GM21447 (cell line): ENCODE results near the gene TMEM238L.
"Not testable (repeated sequence)": the region's sequence is repeated elsewhere in the genome, so short reads cannot be mapped to it uniquely, and the experiment has no call there.

Experiments used
- ATAC-seq: cut with Tn5 transposase; IDR thresholded peaks from one replicate; pipeline ENCODE4 v1.9.1; 2021; ENCODE audit not compliant: unreplicated experiment

The TMEM238L gene, protein sequence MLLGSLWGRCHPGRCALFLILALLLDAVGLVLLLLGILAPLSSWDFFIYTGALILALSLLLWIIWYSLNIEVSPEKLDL

DNA sequence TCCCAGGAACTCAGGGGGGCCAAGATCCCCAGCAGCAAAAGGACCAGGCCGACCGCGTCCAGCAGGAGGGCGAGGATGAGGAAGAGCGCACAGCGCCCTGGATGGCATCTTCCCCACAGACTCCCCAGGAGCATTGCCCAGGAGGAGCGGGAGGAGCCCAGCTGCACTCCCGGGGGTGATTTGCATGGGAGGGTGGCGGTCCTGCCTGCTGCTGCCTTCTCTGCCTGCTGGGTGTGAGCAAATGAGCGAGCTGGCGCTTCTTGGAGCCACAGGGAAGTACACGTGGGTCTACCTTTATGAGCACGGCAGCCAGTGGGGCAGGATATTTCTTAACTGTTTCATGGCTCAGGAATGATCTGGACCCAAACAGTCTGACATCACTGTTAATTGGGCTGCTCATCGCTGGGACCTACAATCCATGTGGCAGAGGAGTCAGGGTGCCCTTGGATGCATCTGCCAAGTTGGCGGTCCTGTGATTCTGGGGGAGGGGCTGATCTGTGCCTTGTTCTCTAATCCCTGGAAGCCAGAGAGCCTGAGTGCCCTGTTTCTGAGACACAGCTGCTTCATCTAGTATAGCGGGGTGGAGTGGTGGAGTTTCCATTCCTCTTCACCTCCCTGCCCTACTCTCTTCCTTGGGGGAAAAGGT lies at the start of gene TMEM238L:
Gene TMEM238L, minus strand, starts transcription at position 270 of the 646 bp plus-strand sequence. Its CDS starts 136 bp downstream, at position 134.
- no peak for ATAC-seq

DNA sequence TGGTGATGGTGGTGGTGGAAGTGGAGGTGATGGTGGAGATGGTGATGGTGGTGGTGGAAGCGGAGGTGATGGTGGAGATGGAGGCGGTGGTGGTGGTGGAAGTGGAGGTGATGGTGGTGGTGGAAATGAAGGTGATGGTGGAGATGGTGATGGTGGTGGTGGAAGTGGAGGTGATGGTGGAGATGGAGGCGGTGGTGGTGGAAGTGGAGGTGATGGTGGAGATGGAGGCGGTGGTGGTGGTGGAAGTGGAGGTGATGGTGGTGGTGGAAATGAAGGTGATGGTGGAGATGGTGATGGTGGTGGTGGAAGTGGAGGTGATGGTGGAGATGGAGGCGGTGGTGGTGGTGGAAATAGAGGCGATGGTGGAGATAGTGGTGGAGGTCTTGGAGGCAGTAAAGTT lies 42.7 kb upstream of the TMEM238L start:
- ATAC-seq: not testable (repeated sequence)

DNA sequence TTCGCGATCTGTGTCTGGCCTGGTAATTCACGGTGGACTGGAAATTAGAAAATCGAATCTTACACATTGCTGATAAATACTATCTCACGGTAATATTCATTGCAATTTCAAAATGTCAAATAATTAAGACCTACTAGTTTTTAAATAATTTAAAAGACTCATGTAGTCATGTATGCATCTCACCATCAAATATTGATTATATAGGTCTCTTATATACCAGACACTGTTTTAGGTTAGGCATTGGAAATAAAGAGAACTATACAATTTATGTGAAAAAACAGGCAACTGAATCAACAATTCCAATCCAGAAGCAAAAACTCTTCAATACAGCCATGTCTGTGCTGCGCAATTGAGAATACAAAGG lies 41.5 kb upstream of the TMEM238L start:
- ATAC-seq: no peak

DNA sequence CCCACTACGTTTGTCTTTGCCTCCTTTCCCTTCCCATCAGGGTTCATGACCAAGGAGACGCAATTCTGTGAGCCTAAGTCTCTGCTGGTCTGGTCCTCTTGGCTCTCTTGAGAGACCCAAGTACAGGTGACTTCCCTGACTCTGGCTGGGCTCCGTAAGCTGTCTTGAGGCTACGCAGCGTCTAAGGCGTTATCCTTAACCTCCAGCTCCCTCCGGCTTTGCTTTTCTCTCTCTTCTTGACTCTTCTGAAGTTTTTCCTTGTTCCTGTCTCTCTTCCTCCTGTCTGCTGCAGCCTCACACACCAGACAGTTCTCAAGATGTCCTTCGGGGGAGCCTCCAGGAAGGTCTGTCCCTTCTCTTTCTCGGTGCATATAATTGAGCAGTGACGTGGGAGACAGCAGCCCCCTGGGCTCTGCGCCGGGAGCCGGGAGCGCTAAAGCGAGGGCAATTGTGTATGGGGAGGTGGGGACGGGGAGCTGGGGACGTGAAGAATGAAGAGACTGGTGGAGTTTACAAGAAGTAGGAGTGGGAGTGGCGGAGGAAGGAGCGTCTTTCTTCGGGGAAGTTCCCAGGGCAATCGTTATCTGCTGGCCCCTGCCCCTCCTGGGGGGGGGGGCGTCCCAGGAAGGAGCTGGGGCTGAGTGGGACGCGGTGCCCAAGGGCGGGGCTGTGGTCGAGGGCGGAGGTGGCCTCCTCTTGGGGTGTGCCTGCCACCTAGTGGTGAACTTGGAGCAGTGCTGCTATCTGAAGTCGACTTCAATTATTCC lies 40.9 kb upstream of the TMEM238L start:
- ATAC-seq: peak; percentile 87

DNA sequence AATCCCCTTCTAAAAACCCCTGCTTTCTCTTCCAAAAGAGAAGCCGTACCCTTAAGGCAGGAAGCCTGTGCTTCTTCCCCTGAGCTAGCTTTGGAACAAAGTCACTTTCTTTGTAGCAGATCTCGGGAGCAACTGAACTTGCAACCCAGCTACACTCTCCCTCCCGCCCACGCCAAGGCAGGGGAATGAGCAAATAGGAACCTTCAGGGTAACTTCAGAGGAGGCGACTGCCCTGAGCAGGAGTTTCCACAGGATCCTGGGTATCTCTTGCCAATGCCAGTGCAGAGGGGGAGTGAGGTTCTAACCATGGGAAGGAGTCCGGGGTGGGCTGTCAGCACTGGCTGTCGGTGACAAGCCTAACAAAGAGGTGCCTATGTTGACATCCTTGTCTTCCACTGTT lies 39.9 kb upstream of the TMEM238L start:
- no peak for ATAC-seq

DNA sequence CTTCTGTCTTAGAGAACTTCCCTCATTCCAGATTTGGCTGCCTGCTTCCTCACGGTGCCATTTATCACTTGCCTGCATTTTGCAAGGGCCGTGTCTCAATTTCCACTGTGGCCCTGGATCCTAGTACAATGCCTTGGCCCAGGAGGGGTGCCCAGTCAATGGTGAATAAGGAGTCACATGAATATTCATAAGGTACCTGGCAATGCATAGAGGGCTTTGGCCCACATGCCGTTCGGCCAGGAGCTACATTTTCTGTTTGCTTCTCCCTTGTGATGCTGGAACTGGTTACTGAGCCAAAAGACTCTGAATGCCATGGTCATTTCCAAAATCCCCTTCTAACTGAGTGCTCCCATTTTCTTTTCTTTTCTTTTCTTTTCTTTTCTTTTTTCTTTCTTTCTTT lies 38.8 kb upstream of the TMEM238L start:
- no peak for ATAC-seq

DNA sequence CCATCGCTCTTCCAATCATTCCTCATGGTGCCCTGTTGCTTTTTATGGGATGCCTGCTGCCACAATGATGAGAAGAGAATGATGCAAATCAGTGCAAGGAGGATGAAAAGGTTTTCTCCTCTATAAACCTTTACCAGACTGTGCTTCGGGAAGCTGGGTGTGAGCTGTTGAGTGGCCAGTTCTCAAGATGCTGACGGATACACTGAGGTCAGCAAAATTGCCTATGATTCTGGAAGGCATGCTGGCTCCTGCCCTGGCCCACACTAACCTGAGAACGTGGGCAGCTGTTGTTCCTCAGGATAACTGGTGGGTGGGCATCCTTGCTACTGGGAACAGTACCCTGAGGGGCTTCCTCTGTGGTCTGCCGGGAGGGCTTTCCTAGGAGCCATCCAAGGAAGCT lies 34.8 kb upstream of the TMEM238L start:
- no peak for ATAC-seq

DNA sequence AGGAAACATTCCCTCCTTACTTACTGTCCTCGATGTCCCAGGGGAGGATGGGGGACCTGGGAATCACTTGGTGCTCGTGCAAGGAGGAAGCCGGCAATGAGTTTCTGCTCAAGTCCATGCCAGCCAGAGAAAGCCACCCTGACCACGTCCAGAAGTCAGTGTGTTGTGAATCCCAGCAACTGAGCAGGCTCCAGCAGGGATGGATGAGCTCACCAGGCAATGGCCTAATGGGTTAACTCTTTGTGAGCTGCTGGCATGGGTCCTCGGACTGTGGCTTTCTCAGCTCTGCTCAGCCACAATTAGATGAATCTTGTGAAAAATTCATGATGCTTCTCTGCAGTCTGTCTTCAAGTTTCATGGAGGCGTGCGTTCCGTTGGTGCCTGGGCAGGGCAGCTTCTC lies 34.0 kb upstream of the TMEM238L start, which contains the start of gene PIRT:
Gene PIRT, minus strand, starts transcription at position 167 of the 400 bp plus-strand sequence. CDS start 12,442 bp downstream, outside the sequence.
- ATAC-seq: no peak

DNA sequence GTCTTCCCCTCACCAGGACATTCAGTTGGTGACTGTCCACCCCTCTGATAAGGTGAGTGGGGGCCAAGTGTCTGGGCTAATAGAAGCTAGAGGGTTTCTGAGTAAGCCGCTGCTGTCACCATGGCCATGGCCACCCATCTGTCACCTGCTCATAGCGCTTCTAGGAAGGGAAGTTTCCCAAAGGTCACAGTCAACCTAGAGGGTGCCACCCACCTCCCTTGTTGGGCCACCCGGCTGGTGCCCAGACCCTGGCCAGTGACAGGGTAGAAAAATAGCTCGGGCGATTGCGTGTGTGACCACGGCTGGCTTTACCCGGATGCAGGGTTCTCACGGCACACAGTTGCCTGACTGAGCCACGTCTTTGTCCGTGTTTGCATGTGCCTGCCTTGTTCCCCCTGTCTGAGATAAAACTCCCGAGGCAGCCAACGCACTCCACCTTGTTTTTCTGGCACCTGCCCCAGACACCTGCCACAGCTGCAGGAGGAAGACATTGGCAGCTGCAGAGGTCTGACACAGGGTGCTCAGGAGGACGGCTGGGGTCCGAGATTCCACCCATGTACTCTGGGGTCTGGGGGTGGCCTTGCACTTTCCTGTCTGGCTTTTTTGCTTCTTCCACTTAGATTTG lies 33.2 kb upstream of the TMEM238L start:
- ATAC-seq: no peak

DNA sequence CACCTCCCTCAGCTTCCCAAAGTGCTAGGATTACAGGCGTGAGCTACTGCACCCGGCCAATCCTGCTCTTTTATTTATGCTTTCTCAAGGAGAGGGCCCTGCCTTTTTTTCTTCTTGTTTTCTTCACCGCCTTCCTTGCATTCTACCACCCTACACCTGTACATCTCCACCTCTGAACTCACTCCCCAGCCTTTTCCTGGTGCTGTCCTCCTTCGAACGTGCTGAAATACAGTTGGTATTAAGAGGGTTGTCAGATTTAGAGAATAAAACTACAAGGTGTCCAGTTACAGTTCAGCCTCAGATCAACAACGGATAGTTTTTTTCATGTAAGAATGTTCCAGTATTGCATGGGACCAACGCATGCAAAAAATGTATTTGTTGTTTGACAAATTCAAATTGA lies 32.2 kb upstream of the TMEM238L start:
- ATAC-seq: no peak

DNA sequence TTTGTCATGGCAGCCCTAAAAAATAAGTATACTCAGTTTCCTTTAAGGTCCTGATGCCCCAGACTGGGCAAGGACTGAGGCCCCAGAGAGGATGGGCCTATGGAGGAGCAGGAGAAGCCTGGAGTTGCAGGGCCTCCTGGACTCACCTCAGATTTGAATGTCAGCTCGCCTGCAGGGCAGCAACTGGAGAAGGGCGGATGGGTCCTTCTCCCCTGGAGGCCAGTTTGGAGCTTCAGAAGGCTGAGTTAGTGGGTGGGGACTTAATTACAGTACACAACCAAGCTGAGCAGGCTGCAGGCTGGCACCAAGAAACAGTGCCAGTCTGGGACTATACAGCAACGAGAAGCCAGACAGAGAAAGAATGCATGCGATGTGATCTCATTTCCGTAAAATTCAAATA lies 27.8 kb upstream of the TMEM238L start:
- ATAC-seq: no peak

DNA sequence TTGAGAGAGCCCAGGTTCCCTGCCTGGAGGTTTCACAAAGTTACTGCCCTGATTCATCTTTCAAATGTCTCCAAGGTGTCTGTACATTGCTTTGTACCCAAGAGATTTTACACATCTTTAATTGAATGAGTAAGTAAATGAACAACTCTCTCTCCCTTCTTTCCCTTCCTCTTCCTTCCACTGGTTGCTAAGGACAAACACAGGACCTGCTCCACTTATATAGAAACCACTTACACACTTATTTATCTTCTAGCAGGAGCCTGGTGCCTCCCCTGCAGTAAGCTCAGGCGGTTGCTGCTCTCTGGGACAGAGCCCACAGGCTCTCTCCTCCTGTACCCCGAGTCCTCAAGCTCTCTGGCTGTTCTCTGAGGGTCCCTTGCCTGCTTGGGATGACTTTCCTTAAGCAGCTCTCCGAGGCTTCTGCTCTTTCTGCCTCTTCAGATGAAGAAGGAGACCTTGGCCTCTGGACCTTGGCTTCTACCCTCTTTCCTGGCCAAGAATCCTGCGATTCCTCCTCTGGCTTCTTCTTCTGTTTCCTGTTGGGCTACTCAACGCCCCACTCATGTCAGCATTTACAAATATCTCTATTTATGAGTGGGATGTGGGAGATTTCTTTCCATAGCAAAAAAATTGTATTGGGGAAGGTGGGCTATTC lies 24.1 kb upstream of the TMEM238L start:
- no peak for ATAC-seq

DNA sequence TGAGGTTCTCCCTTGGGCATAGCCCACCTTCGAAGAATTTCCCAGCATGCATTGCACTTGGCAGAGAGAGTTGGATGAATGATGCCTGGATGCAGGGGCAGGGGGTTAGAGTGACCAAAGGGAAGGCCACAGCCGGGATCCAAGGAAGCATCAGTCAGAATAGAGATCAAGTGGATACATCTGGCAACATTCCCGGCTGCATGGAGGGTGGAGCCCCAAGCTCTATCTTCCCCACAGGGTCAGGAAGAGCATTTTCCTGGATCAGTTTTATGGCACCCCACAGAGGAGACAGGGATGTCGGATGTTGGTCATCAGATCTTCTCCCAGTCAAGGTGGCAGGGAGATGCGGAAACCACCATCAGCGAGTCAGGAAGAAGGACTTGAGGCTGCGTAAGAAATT lies 21.0 kb upstream of the TMEM238L start:
- no peak for ATAC-seq

DNA sequence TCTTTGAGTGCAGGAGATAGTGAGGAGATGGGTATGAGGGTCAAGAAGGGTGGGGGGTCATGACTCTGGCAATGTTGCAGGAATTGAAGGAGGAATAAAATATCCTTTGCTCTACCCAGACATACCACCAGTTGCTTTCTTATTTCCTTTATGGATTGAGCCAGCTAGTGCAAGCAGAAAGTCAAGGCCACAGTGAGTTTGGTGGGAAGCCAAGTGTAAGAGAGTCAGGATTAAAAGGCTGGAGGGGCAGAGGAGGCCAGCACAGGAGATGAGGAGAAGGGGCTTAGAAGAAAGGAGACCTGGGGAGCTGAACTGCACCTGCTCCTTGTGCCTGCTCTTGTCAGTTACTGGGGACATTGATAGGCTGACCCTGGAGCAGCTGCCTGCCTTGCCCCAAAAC lies 17.9 kb upstream of the TMEM238L start:
- no peak for ATAC-seq

DNA sequence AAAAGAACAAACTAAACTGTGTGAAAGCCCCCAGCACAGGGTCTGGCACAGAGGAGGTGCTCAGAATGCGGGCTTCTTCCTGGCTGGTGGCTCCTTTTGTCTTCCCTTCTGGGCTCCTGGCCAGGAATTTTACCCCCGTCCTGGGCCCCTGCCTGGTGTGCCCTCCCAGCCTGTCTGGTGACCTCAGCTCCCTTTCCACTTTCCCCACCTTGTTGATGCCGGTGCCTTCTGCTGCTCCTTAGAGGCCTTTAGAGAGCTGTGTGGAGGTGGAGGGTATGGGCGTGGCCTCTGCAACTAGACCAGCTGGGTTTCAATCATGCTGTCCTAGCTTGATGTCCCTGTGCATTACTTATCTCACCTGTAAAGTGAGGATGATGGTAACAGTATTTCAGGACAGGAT lies 17.2 kb upstream of the TMEM238L start:
- ATAC-seq: no peak

DNA sequence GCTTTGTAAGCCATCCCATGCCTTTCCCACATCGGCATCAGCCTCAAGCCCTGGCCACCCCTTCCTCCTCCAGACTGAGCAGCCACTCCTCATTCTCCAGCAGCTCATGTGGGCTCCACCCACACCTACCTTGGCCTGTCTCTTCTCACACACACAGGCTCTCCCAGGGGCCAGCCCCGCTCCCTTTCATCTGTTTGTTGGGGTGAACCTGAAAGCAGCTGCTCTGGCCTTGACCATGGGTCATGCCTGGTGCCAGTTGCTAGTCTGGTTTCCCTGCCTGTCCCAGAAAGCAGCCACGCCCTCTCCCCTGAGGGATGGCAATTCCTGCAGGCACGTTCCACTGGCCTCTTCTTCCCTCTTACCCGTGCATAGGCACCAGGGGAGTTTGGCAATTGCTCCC lies 11.4 kb upstream of the TMEM238L start:
- ATAC-seq: no peak

DNA sequence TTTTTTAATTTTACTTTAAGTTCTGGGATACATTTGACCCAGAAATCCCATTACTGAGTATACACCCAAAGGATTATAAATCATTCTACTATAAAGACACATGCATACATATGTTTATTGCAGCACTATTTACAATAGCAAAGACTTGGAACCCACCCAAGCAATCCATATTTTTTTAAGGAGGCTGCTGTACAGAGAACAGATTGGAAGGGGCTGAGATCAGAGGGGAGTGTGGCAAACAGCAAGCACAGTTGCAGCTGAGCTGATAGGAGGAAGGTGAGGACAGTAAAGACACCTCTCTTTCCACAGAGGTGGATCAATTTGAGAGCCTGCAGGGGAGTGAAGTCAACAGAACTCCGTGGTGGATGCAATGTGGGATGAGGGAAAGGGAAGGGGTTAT lies 10.2 kb upstream of the TMEM238L start:
- ATAC-seq: no peak

DNA sequence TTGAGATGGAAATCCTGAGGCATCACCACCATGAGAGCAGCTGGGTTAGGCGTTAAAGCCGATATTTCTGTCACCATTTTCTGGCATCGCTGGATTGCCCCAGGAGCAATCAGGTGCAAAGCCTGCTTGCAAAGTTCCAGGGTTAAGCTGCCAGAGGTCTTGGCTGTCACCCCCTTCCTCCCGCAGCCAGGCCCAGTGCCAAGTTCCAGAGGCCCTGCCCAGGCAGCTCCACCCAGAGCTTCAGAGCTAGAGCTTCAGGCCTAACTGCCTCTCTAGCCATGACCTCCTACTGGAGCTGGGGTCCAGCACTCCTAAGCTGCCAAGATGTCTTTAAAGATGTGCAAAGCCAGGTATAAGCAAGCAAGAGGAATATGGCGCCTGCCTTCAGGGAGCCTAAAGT lies 8.8 kb upstream of the TMEM238L start:
- no peak for ATAC-seq

DNA sequence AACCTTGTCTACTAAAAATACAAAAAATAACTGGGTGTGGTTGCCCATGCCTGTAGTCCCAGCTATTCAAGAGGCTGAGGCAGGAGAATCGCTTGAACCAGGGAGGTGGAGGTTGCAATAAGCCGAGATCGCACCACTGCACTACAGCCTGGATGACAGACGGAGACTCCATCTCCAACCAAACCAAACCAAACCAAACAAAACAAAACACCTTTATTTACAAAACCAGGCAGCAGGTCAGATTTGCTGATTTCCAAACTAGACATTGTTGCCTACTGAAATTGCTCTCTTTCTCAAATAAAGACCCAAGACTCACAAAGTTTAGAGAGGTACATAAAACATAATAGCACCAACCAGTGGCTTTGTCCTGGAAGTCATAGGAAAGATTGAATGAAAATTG lies 5.7 kb upstream of the TMEM238L start:
- no peak for ATAC-seq

DNA sequence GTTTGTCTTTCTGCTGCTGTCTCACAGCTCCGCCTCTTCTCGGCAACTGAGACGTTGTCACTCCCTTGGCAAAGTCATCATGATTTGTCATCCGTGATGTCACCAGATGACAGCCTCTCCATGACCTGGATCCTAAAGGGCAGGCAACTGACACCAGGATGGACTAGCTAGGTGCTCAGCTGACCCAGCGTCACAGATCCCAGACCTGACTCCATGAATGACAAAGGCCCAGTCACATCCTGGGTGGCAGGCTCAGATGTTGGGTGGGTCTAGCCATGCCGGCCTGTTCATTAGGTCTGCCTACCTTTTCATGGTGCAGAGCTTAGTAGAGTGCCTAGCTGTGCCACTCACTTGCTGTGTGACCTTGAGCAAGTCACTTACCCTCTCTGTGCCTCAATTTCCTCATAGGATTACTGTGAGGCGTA lies 3.8 kb upstream of the TMEM238L start:
- no peak for ATAC-seq

DNA sequence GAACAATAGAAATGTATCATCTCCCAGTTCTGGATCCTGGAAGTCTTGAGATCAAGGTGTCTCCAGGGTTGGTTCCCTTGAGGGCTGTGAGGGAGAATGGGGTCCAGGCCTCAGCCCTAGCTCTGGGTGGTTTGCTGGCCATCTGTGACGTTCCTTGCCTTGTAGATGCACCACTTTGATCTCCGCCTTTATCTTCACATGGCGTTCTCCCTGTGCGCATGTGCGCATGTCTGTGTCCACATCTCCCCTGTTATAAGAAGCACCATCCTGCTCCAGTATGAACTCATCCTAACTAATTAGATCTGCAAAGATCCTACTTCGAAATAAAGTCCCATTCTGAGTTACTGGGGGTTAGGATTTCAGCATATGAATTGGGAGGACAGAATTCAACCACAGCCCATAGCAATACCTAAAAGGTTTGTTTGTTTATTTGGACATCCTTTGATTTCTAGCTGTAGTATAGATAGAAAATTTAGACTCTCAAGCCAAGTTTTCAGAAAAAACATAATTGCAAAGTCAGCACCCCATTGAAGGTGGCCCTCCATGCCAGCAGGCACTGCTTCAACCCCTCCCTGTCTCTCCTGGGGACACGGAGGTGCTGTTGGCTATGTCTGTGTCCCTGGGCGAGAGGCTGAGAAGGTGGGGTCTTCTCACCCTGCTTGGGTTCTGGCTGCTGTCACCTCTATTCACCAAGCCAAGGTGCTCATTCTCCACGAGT lies 2.8 kb upstream of the TMEM238L start:
- ATAC-seq: no peak
